ENCODE data around the gene POLR1D. TPM values are rescaled to one million over a fixed set of nuclear protein-coding genes. Genes with fewer than 3 reads are reported as not detected.

POLR1D gene
- total RNA-seq, 4 donors from 2014 or later = 96.7 to 183 (median 132) TPM

DNA sequence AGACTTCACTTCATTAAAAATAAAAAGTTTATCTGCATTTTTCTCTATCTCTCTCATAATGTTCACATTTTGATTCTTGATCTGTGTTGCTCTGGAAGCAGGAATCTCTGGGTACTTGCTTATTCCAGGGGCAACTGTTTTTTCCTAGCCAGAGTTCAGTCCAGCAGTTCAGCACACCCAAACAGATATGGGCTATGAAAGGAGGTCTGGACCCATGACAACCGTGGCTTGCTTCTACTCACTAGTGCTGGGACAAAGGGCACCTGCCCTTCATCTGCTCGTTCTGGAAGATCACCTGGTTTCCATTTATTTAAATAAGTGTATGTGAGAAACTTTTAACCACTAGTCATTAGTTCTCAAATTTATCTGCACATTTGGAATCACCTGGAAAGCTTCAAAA is 36.0 kb downstream of the POLR1D start:
- Histone ChIP-seq H3K4me3 (no peak overlapping the region), H3K9me3 (no peaks in the 10 kb centered on the region), H3K27ac (no peak overlapping the region), H3K4me1 (peaks cover 4 to 65% (median 4%) of the 10 kb centered on the region in 3 donors), H3K27me3 (no peaks in the 10 kb centered on the region), H3K36me3 (peaks cover 0 to 20% (median 0%) of the 10 kb centered on the region in 3 donors)
- WGBS, 2 donors = 92 to 95% methylated on average over 2 of the region's 2 CpGs
- DNase-seq = no peak
- TF ChIP-seq, protein P1, sequence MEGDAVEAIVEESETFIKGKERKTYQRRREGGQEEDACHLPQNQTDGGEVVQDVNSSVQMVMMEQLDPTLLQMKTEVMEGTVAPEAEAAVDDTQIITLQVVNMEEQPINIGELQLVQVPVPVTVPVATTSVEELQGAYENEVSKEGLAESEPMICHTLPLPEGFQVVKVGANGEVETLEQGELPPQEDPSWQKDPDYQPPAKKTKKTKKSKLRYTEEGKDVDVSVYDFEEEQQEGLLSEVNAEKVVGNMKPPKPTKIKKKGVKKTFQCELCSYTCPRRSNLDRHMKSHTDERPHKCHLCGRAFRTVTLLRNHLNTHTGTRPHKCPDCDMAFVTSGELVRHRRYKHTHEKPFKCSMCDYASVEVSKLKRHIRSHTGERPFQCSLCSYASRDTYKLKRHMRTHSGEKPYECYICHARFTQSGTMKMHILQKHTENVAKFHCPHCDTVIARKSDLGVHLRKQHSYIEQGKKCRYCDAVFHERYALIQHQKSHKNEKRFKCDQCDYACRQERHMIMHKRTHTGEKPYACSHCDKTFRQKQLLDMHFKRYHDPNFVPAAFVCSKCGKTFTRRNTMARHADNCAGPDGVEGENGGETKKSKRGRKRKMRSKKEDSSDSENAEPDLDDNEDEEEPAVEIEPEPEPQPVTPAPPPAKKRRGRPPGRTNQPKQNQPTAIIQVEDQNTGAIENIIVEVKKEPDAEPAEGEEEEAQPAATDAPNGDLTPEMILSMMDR (IDR thresholded peaks at IDR 0.05) = no peak
- TF ChIP-seq POLR2A (IDR thresholded peaks at IDR 0.05) = no peak
- intact Hi-C loops (cut with DNase I) = no loop called here

DNA sequence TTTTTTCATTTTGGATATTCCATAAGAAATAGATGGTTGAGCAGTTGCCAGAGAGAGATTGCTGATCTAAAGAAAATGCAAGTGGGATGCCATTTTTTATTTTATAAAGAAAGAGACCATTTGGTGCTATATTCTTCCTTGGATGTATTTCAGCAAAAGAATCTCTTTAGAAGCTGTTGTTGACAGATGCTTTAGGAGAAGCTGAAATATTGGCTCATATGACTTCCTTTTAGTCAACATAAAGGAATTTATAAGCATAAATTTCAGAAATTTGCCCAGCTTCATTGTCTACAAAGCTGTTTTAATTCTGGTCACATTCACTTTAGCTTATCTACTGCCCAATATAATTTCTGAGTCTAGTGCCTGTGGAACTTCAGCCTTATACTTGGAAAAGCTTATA is 36.9 kb downstream of the POLR1D start:
- H3K27ac ChIP-seq = no peak overlapping the region
- no peaks in the 10 kb centered on the region for H3K9me3 ChIP-seq
- intact Hi-C loops (cut with DNase I) = no loop called here
- peaks cover 0 to 16% (median 0%) of the 10 kb centered on the region in 3 donors for H3K36me3 ChIP-seq
- H3K4me3 ChIP-seq = no peak overlapping the region
- no peaks in the 10 kb centered on the region for H3K27me3 ChIP-seq
- DNase-seq = no peak
- no peak for TF ChIP-seq POLR2A (IDR thresholded peaks at IDR 0.05)
- TF ChIP-seq, protein P1 (IDR thresholded peaks at IDR 0.05) = no peak
- H3K4me1 ChIP-seq = peaks cover 4 to 66% (median 4%) of the 10 kb centered on the region in 3 donors

DNA sequence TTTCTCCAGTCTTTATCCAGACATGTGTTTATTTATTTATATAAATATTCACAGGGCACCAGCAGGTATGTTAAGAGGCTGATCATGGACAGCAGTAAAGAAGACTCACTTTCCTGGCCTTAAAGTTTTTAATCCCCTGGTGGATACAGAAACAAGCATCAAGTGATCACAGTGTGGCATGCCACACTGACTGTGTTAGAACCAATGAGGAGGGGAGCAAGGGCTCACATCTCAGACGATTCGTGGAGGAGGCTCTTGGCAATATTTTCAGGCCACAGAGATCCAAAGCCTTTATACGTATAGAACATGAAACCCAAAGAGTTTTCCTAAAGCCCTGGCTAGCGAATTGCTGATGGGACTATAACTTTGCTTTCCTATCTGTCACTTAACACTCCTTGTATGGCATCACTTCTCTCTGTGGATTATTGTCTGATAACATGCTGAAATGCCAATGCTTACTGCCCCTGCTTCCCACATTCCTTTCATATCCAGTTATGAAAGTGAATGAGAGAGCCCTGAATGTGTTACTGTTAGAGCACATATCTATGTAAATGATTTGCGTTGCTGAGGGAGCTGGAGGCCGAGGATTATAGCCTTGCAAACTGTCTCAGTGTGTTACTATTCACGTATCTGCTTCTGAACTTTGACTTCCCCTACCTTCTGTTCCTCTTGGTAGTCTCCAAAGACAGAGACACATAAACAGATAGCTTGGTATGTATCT is 37.6 kb downstream of the POLR1D start:
- no peak overlapping the region for H3K27ac ChIP-seq
- no peaks in the 10 kb centered on the region for H3K27me3 ChIP-seq
- intact Hi-C loops (cut with DNase I) = no loop called here
- H3K9me3 ChIP-seq = no peaks in the 10 kb centered on the region
- H3K36me3 ChIP-seq = peaks cover 0 to 16% (median 0%) of the 10 kb centered on the region in 3 donors
- H3K4me3 ChIP-seq = no peak overlapping the region
- peaks cover 4 to 63% (median 4%) of the 10 kb centered on the region in 3 donors for H3K4me1 ChIP-seq
- TF ChIP-seq, protein P1 (IDR thresholded peaks at IDR 0.05) = no peak
- no peak for TF ChIP-seq POLR2A (IDR thresholded peaks at IDR 0.05)
- 74 to 78% methylated on average over 7 of the region's 7 CpGs for WGBS, 2 donors
- no peak for DNase-seq

DNA sequence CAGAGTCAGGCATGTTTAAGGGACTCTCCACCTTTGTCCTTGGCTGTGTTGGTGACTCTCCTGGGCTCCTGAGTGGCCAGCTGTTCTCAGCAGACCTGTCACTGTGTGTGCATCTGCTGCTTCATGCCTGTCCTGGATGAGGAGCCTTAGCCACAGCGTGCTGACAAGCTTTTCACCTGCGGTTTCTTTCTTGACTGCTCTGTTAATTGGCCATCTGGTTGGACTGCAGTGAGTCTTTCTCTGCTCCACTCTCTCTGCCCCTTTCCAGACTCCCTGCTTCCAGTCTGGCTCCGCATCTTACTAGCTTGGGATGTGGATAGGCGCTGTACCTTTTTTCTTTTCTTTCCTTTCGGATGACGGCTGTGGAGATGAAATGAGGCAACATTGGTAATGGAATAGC is 38.8 kb downstream of the POLR1D start:
- no peak for DNase-seq
- WGBS, 2 donors = 86 to 94% methylated on average over 6 of the region's 6 CpGs
- H3K9me3 ChIP-seq = no peaks in the 10 kb centered on the region
- intact Hi-C loops (cut with DNase I) = no loop called here
- H3K4me3 ChIP-seq = no peak overlapping the region
- H3K4me1 ChIP-seq = peaks cover 0 to 51% (median 0%) of the 10 kb centered on the region in 3 donors
- no peak overlapping the region for H3K27ac ChIP-seq
- TF ChIP-seq, protein P1 (IDR thresholded peaks at IDR 0.05) = no peak
- no peak for TF ChIP-seq POLR2A (IDR thresholded peaks at IDR 0.05)
- H3K36me3 ChIP-seq = peaks cover 0 to 18% (median 0%) of the 10 kb centered on the region in 3 donors
- no peaks in the 10 kb centered on the region for H3K27me3 ChIP-seq

DNA sequence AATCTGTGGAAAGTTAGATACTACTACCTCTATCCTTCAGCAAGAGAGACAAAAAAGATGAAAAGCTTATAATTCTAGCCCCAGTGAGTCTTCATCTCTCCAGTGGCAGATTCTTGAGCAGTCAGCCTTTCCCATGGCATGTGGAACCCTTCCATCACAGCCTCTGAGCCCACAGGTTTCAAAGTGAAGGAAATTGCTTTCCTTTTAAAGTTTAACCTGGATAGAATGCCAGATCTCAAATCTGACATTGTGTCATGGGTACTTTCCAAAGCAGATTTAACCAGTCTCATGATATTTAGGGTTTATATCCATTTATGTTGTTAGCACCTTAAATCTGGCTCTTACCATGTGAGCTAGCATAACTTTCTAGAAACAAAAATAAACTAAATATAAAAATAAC is 39.3 kb downstream of the POLR1D start:
- DNase-seq = no peak
- Histone ChIP-seq H3K9me3 (no peaks in the 10 kb centered on the region), H3K4me1 (peaks cover 0 to 47% (median 0%) of the 10 kb centered on the region in 3 donors), H3K36me3 (peaks cover 0 to 23% (median 0%) of the 10 kb centered on the region in 3 donors), H3K4me3 (no peak overlapping the region), H3K27me3 (no peaks in the 10 kb centered on the region), H3K27ac (no peak overlapping the region)
- intact Hi-C loops (cut with DNase I) = no loop called here
- TF ChIP-seq, protein P1 (IDR thresholded peaks at IDR 0.05) = no peak
- no peak for TF ChIP-seq POLR2A (IDR thresholded peaks at IDR 0.05)

Measured in esophagus squamous epithelium (tissue), 5 donors.